Hepatic stellate cell (primary cell): ENCODE data around the gene GAMT.

Experiments used
- DNase-seq: peaks from one replicate; pipeline ENCODE4 v3.0.0; 2011; ENCODE audit warnings: low spot score

The GAMT gene

DNA sequence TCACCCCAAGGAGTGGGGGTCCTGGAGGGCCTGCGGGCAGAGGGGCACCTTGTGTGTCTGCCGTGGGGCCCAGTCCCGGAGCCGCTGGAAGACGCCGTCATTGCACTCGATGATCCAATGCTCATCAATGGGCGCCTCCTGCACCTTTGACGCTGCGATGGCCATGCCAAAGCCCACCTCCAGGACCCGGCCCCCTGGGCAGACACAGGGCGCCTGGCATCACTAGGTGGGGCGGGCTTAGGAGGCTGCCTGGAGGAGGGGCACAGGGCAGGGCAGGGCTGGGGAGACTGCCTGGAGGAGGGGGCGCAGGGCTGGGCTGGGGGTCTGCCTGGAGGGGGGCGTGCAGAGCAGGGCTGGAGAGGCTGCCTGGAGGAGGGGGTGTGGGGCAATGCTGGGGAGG is 1.6 kb downstream of the GAMT start:
- DNase-seq: no peak

DNA sequence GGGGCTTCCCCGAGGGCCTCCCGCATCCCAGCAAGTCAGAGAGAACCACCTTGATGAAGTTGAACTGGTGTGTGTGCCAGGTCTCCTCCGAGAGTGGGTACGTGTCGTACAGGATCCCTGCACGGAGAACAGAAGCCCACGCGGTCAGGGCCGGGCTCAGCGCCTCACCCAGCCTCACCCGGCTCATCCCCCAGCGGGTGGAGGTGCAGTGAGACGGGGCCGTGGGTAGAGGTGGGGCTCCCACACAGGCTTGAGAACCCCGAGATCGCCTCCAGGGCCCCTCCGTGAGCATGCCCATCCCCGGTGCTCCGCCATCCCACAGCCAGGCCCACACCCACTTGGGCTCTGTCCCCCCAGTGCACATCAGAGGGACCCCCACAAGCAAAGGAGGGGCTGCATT is 2.3 kb downstream of the GAMT start:
- no peak for DNase-seq

- DNase-seq: no peak
These were observed 3.5 kb downstream of the GAMT start for GRCh38 chr19:1397838-1398237.

- no peak for DNase-seq
These were observed 4.3 kb downstream of the GAMT start for GRCh38 chr19:1396768-1397679.

- no peak for DNase-seq
These were observed 5.1 kb downstream of the GAMT start for GRCh38 chr19:1396019-1396767.

DNA sequence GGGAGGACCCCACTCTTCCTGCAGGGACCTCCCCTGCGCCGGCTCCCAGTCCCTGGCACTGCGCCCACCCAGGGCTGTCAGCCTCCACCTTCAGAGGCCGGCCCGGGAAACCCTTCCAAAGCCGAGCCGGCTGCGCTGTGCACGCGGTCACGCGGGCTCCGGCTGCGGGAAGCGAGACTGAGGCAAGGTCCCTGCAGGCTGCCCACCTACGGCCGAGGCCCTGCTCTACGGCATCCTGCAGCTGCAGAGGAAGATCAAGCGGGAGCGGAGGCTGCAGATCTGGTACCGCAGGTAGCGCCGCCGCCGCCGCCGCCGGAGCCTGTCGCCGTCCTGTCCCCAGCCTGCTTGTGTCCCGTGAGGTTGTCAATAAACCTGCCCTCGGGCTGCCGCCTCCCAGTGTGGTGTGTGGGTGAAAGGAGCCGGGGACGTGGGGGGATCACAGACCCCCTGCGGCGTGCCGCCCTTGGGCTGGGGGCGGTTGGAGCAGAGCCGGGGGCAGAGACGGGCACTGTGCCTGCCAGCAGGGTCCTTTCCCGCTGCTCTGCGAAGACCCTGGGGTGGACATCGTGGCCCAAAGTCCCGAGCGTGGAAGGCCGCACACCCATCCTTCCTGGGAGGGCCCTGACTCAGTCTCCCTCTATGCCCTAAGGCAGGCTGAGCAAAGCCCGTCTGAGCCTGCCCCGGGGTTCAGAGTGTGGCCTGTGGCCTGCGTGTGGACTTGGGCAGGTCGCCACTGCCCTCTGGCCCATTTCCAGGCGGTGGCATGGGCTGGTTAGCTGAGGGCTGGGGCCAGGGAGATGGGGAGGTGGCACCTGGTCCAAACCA is 5.9 kb downstream of the GAMT start:
- DNase-seq: no peak

- no peak for DNase-seq
These were observed 6.8 kb downstream of the GAMT start for GRCh38 chr19:1394252-1395193.

GRCh38 chr19:1393841-1394240 is 7.5 kb downstream of the GAMT start:
- no peak for DNase-seq

DNA sequence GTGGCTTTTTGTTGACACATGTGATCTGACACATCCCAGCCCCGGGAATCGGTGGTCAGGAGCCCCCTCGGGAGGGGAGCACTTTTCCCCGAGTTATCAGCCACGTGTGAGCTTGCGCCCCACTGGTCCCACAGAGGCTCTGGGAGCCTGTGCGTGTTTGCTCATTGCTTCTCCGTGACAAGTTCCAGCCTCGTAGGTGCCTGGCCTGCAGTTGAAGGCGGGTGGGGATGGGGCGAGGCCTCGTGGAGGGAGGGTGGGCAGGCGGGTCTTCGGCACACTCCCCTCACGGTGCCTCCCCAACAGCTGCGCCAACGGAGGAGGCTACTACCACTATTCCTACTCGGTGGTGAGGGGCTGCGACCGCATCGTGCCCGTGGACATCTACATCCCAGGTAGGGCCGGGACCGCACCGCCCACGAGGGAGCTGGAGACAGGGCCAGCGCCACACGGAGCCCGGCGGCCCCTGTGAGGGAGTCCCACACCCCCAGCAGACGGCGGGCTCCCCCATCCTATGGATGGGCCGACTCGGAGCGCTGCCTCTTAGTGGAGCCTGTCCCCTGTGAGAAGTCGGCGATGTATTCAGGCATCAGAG is 8.3 kb downstream of the GAMT start:
- DNase-seq: no peak

DNA sequence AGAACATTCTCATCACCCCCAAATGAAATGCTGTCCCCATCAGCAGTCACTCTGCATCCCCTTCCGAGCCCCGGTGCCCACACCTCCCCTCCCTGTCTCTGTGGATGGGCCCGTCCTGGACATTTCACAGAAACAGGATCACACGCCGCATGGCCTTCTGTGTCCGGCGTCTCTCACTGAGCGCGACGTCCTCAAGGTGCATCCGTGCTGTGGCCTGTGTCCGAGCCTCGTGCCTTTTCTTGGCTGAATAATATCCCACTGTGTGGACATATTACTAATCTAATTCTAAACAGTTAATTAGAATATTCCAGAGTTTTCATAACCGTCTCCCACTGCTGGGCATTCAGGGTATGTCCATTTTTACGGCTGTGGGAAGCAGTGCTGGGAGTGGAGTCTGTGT is 8.9 kb downstream of the GAMT start:
- no peak for DNase-seq

GRCh38 chr19:1390890-1391423 is 10.4 kb downstream of the GAMT start:
- no peak for DNase-seq

- DNase-seq: no peak
These were observed 12.1 kb downstream of the GAMT start for GRCh38 chr19:1389033-1389940.

GRCh38 chr19:1388637-1389026 is 12.7 kb downstream of the GAMT start:
- DNase-seq: no peak

- no peak for DNase-seq
These were observed 13.4 kb downstream of the GAMT start for GRCh38 chr19:1387684-1388636.

DNA sequence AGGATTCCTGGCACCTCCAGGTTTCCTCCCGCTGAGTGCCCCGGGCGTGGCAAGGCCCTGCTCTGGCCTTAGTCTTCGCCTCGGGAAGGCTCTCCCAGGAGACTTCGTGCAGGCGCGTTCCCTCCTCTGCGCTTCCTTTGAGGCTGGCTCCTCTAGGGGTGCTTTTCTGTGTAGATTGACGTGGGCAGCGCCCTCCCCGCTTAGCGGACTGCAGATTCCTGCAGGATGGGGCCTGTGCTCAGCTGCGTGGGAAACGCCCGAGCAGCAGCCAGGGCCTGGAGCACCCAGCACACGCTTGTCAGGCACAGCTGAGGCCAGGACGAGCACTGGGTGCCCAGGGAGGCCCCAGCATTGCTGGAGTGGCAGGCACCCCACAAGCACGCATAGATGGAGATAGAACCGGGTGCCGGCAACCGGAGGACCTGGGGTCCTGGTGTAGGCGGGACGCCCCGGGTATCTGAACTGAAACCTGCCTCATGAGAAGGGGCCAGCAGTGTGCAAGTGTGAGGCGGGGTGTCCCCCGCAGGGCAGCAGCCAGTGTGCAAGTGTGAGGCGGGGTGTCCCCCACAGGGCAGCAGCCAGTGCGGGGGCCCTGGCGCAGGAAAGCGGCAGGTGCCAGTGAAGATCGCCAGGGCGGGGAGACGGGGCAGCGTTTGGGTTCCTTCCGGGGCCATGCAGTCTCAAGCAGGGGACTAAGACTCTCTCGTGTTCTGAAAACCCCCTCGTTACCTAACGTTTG is 14.2 kb downstream of the GAMT start:
- DNase-seq: no peak

- no peak for DNase-seq
These were observed 15.5 kb downstream of the GAMT start for GRCh38 chr19:1385816-1386215.

GRCh38 chr19:1384478-1385110 is 16.7 kb downstream of the GAMT start:
- DNase-seq: no peak
